NOMO-1 treated with dmso at 0.1 percent for 144 hours (cell line): ENCODE data around the gene CDYL.
"Not testable (repeated sequence)": the region's sequence is repeated elsewhere in the genome, so short reads cannot be mapped to it uniquely, and the experiment has no call there.

Experiments used
- DNase-seq: peaks from one replicate; lab custom pipeline; 2025; ENCODE audit not compliant: unreplicated experiment; lab: John Stamatoyannopoulos, UW

The CDYL gene

DNA sequence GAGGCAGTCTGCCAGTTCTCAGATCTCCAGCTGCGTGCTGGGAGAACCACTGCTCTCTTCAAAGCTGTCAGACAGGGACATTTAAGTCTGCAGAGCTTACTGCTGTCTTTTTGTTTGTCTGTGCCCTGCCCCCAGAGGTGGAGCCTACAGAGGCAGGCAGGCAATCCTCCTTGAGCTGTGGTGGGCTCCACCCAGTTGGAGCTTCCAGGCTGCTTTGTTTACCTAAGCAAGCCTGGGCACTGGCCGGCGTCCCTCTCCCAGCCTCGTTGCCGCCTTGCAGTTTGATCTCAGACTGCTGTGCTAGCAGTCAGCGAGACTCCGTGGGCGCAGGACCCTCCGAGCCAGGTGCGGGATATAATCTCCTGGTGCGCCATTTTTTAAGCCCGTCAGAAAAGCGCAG lies 59.3 kb downstream of the CDYL start:
- not testable (repeated sequence) for DNase-seq

DNA sequence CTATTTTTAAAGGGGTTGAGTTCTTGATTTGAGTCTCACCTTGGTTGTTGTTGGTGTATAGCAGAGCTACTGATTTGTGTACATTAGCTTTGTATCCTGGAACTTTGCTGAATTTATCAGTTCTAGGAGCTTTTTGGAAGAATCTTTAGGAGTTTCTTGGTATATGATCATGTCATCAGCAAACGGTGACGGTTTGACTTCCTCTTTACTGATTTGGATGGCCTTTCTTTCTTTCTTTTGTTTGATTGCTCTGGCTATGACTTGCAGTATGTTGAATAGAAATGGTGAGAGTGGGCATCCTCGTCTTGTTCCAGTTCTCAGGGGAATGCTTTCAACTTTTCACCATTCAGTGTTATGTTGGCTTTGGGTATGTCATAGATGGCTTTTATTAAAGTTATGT lies 64.0 kb downstream of the CDYL start:
- no peak for DNase-seq

DNA sequence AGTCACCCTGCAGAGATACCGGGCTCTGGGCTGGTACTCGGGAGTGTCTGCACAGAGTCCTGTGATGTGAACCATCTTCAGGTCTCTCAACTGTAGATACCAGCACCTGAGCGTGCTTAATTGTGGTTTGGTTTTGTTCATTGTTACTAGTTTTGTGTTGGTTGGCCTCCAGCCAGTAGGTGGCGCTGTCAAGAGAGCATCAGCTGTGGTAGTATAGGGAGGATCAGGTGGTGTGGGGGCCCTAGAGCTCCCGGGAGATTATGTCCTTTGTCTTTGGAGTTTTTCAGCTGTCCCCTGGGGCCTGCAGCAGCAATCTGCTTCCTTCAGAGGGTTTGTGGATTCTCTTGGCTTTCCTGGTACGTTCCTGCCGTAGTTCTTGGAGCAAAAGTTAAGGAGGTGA lies 67.9 kb downstream of the CDYL start:
- no peak for DNase-seq

DNA sequence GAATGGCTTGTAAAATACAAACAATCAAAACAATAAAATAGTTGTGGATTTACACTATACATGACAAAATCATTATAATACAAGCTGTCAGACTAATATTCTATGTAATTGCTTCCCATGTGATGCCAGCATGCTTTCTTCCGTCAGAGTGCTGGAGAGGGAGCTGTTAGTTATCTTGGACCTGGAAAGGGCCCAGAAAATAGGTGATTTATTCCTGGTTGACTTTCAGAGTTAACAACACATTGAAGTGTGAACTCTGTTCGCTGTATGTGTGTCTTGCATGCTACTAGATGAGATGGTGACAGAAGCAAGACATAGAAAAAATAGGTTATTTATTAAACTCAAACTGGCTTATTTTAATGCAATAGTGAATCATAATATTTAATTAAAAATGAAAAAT lies 70.2 kb downstream of the CDYL start:
- DNase-seq: no peak

DNA sequence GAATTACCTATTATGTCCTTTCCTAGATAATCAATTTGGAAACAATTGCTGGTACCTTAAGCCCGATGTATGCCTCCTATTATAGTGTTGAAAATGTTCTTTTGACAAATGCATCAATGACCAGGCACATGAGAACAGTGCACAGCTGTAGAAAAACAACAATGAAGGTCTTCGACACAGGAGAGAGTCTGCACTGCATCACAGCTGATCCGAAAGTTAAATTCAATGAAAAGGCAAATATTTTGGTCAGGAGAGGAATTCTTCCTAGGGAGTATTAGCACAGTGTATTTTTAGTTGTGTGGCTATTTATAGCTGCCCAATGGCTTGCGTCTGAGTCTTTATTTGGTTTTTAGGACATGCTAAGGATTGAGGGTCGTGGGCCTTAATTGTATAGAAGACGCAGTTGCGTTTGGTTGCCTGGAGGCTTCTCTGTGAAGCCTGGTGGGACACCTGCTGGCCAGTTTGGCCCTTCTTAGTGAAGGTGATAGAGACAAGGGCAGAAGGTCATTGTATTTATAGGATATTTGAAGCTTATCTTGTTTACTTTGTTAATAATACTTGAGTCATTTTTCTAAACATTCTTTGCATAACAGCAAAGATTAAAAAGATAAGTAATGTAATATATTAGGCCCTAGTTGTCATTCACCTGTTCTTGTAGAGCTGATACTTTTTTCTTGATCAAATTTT lies 72.3 kb downstream of the CDYL start:
- no peak for DNase-seq

DNA sequence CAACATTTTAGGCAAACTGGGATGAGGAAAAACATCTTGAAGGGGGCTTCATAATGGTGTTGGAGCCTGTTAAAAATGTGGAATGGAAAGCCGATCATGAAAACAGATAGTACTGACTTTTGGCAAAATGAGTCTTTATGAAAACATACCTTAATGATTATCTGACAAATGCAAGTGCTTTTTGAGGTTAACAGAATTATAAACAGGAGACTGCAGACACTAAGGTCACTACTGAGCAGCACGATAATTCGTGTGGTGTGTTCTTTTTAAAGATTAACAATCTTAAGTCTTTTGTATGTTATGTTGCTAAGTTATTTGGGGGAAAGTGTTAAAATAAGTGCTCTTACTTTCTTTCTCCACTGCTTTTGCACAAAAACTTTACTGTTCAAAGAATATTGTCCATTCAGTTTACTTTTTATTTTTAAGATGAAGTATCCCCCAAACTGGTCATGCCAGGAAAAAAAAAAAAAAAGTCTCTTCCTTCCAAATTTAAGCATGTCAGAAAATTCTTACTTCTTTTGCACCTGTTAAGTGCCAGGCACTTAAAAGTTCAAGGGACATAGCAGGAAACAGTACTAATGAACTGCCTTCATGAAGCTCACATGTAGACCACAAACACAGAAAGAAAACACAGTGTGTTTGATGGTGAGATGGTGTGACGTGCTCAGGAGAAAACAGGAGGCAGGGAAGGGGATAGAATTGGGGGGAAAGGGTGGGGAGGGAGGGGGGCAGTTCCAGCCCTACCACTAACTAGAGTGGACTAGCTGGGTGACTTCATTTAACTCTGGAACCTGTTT lies 73.2 kb downstream of the CDYL start:
- DNase-seq: no peak

DNA sequence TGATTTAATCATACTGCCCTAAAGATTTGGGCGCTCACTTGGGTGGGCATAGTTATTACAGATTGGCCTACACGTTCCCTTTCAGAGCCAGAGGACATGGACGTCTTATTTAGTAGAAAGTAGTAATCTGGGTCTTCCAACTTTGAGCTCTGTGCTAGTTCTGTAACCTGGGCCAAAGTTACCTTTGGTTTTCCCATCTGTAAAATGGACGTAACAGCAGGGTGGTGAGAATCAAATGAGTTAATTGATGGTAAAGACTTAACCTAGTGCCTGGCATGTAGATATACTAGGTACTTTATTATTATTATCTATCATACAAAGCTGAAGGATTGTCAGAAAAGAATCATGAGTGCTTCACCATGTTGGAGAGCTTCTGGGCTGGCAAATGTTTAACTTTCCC lies 74.8 kb downstream of the CDYL start:
- DNase-seq: no peak

DNA sequence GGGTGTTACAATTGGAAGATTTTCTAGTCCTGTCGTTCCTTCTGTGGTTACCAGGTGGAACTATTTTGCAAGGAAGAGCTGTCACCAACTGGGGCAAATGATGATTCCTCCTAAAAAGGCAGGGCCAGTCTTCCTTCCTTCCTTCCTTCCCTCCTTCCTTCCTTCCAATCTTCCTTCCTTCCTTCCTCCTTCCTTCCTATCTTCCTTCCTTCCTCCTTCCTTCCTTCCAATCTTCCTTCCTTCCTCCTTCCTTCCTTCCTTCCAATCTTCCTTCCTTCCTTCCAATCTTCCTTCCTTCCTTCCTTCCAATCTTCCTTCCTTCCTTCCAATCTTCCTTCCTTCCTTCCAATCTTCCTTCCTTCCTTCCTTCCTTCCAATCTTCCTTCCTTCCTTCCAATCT lies 76.0 kb downstream of the CDYL start:
- not testable (repeated sequence) for DNase-seq

DNA sequence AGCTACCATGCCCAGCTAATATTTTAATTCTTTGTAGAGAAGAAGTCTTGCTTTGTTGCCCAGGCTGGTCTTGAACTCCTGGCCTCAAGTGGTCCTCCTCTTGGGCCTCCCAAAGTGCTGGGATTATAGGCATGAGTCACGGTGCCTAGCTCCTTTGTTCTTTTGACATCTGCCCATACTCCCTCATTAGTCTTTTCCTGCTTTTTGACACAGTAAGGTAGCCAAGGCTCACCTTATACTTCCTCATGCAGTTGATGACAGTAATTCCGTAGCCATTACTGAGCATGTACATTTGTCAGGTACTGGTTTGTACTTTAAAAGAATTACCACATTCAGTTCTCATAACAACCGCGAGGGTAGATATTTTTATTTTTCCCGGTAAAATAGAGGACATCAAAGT lies 76.7 kb downstream of the CDYL start:
- DNase-seq: no peak

DNA sequence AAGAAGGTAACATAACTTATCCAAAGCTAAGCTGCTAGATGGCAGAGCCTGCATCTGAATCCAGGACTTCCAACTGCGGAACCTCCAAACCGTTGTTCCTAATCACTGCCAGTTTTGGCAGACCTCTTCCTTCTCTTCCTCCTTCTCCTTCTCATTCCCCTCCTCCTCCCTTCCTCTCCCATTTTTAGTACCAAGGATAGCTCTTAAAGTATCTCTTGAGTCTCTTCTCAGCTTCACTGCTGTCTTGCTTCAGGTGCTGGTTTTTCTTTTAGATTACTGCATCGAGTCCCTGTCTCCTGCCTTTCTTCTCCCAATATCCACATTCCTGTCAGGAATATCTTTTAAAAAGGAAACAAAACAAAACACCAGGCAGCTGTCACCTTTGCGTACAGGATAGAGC lies 77.1 kb downstream of the CDYL start:
- DNase-seq: no peak

DNA sequence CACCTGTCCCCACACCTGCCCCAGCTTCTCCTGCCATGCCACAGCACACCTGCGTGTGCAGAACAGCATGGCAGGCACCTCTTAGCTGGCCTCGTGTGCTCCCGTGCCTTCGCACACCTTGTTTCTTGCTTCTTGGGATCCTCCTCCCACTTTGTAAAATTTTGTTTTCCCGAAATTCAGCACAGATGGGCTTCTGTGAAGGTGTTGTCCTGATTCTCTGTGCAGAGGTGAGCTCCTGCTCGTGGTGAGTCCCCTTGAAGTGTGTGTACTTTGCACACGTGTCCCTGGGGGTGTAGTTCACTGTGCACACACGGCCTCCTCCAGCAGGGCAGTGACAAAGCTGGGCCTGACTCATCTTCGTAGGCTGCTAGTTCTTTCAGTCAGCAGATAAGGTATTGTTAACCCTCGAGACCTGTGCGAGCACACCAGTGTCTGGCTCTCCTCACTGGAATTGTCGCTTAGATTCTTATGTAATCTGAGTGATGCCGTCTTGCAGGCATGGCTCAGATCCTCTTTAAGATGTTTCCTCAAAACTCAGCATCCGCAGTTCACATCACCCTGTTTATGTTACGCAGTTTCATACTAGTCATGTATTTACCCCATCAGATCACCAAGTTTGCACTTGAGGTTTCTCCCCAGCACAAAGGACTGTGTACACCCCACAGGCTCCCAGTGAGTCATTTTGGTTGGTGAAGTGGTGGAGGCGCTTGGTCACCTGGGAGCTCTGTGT lies 77.7 kb downstream of the CDYL start:
- no peak for DNase-seq

DNA sequence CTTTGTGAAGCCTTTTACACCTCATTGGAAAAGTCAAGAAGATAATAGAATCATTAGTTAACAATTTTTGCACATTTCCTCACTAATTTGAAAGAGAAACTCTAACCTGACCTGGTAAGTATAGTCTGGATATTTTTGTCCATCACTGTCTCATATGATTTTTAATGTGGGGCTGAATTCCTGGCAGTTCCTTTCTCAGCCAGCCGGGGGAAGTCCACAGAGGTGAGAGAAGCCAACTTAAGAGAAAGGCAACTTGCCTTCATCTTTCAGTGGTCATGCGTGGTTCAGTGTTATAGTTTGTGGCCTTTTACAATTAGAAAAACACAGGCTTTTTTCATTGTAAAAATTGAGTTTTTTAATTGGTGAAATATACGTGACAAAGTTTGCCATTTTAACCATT lies 80.6 kb downstream of the CDYL start:
- no peak for DNase-seq

DNA sequence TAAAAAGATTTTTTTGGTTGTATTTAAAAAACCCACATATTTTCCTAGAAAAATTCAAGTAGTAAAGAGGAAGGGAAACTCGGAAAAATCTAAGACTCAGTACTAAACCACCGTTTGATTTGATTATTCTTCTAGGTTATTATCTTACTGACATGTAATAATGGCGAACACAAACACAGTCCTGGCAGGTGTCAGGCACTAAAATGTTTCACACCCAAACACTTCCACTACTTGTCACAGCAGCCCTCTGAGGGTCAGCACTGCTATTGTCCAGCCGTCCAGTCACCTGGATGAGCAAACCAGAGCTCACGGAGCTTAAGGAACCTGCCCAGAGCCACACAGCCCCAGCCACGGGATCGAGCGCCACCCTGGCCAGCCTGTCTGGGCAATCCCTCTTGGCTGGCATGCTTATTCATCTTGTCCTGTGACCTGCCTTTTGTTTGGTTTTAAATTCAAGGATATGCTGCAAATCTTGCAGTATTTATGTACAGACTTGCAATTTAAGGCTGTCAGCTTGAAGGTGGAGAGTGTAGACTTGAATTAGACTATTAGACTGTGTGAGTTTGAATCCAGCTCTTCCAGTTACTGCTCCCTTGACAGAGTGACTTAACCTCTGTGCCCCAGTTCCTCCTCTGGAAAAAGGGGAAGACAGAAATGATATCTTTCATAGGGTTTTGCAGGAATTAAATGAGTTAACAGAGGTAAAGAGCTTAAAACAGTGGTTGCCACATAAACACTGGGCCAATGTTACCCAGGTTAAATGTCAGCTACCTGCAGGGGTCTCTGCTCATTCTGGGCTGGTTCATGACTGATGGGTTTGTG lies 82.2 kb downstream of the CDYL start:
- no peak for DNase-seq

DNA sequence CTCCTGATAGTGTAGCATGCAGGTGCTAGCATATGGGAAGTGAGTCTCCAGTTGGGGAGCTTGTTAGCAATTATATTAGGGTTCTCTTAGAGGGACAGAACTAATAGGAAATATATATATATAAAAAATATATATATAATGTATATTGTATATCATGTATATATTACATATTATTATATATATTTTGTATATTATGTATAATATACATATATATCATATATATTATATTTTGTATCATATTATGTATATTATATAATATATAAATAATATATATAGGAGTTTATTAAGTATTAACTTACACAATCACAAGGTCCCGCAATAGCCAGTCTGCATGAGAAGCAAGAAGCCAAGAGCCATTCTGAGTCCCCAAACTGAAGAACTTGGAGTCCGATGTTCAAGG lies 84.2 kb downstream of the CDYL start:
- no peak for DNase-seq

DNA sequence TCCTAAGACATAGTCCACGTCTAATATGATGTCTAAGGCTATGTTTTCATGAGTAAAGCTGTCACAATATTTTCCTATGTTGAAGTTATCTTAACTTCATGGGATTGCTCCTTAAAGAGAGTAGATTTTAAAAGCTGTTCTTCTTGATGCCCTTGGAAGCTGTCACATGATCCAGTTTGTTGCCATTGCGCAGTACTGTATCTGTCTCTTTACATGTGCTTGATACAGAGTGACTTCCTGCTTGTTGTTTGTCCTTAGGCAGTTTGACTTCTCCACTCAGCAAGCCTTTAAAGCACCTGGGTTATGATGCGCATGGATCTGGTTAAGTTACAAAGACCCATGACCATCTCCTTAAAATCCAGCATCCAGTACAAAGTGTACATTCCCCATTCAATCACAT lies 85.4 kb downstream of the CDYL start:
- DNase-seq: no peak

DNA sequence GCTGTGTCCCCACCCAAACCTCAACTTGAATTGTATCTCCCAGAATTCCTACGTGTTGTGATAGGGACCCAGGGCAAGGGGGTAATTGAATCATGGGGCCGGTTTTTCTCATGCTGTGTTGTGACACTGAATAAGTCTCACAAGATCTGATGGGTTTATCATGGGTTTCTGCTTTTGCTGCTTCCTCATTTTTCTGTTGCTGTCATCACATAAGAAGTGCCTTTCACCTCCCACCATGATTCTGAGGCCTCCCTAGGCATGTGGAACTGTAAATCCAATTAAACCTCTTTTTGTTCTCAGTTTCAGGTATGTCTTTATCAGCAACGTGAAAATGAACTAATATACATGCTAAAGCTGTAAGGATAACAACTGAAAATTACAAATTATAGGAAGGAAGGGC lies 88.3 kb downstream of the CDYL start:
- no peak for DNase-seq

DNA sequence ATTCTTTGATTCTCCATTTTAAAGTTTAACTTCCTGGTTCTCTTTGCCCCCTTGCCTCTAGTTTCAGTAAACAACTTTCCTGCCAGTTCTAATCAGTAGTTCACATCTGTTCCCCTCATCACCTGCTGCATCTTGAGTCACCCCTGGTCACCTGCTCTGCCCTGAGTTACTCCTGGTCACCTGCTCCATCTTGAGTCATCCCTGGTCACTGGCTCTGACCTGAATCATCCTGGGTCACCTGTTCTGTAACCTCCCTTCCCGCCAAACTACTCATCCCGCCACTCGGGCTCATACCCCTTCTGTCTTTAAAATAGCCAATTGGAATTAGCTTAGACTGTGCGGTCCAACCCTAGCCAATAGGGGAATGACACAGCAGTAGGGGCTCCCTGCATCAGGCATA lies 88.8 kb downstream of the CDYL start:
- not testable (repeated sequence) for DNase-seq

DNA sequence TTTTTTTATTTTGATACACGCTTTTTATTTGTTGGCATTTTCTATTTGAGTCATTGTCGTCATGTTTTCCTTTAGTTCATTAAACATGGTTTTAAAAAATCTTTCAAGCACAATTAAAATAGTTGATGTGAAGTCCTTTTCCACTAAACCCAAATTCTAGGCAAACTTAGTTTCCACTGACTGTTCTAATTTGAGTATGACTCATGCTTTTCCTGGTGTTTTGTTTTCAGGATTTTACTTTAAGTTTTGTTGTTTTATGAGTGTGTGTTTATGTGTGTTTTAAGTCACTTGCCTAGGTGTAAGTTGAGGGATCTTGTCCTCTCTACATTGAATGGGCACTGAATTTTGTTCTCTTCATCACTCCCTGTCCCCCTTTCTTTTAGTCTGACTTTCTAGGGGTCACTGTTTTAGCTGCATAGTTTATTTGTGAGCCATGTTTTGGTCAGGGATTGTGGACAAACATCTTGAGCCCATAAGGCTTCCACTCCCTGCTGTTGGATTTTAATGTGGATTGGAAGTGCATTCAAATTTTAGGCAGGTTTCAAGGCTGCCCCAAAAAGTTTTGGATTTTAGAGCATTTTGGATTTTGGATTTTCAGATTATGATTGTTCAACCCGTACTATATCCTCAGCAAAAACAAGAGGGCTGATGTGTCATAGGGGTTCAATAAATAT lies 94.8 kb downstream of the CDYL start:
- no peak for DNase-seq

DNA sequence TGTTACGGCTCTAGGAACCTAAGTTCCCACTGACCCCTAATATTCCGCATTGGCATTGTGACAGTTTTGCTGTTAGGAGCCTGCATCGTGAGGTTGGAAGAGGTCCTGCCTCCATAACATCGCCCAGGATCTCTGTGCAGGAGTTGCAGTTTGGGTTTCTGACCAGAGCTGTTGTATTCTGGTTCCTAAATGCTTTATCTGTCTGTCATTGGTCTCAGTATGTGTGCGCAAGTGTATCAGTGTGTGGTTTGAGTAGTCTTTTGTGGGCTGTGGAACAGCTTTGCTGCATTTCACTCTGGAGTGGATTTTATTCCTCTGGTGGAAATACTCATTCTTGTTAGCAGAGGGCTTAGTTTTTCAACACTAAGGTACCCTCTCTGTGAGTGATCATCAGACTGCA lies 95.6 kb downstream of the CDYL start:
- DNase-seq: no peak

DNA sequence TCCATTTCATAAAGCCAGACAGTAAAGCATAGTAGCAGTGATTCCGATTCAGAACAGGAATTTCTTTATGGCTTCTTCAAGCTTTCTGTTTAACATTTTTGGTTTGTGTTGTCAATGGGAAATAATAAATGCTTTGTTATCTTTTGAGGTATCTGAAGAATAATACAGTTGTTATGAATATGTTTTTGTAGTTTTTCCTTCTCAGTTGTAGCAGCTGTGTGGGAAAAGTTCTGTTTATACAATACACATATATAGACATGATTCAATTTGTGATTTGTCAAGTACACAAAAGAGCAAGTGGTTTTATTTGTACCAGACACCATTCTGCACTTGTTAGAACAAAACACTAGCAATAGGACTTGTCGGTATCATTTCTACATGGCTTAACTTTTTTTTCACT lies 96.6 kb downstream of the CDYL start:
- no peak for DNase-seq

DNA sequence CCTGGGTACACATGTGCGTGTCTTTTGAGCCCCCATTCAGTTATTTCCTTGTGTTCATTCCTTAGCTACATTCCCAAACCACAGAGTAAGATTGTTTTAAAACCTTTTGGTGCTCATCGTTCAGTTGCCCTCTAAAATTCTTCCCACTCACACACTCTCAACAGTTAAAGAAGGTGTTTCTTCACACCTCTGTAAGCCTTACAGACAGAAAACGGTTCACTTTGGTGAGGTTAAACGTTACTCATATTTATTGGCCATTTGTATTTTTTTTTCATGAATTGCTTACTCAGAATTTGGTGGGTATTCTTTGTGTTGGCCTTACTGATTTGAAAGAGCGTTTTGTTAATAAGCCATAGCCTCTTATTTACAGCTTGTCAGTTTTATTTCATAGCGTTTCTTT lies 97.7 kb downstream of the CDYL start:
- DNase-seq: no peak
